G401 (cell line): ENCODE data around the gene TBC1D24. TPM values are rescaled to one million over a fixed set of nuclear protein-coding genes. Genes with fewer than 3 reads are reported as not detected.
"Not testable (repeated sequence)": the region's sequence is repeated elsewhere in the genome, so short reads cannot be mapped to it uniquely, and the experiment has no call there.

Experiments
- DNase-seq: peaks from one replicate; pipeline ENCODE4 v3.0.0-alpha.2; 2015; ENCODE audit warnings: low spot score
- in situ Hi-C: cut with HindIII; loops from 2 replicates; pipeline ENCODE4 v1.10.0; 2016; ENCODE audit warnings: low sequenced_read_pairs, mixed read lengths
- total RNA-seq: library from RNA; depleted of rRNA; stranded (reverse); fragments of >200 nt; shearing (Covaris generic); gene quantifications from 2 replicates; pipeline ENCODE4 v1.2.3, GENCODE V29; 2014; rRNA removed

TBC1D24 gene
- total RNA-seq, 1 experiment from 2014 or later, result 13.0 TPM

GRCh38 chr16:2537451-2538379, 62.8 kb downstream of the TBC1D24 start, which contains the start of gene PDPK1:
PDPK1 (plus strand) TSS chr16:2538021; CDS start chr16:2538113, 92 bp downstream.
- DNase-seq, result peak; percentile 95

GRCh38 chr16:2539192-2539844, 64.4 kb downstream of the TBC1D24 start:
- in situ Hi-C loops, DNase-seq: not testable (repeated sequence)

More at GRCh38 chr16:2537451-2538379, 62.8 kb downstream of the TBC1D24 start, which contains the start of gene PDPK1:
- in situ Hi-C loops, result no loop called here

- peak; percentile 57 for DNase-seq
These were observed 65.0 kb downstream of the TBC1D24 start for GRCh38 chr16:2539845-2540458.

GRCh38 chr16:2540912-2541311, 66.0 kb downstream of the TBC1D24 start:
- DNase-seq, in situ Hi-C loops: not testable (repeated sequence)

More at GRCh38 chr16:2539845-2540458, 65.0 kb downstream of the TBC1D24 start:
- in situ Hi-C loops, result not testable (repeated sequence)

GRCh38 chr16:2541409-2541808, 66.5 kb downstream of the TBC1D24 start:
- in situ Hi-C loops, DNase-seq: not testable (repeated sequence)

DNA sequence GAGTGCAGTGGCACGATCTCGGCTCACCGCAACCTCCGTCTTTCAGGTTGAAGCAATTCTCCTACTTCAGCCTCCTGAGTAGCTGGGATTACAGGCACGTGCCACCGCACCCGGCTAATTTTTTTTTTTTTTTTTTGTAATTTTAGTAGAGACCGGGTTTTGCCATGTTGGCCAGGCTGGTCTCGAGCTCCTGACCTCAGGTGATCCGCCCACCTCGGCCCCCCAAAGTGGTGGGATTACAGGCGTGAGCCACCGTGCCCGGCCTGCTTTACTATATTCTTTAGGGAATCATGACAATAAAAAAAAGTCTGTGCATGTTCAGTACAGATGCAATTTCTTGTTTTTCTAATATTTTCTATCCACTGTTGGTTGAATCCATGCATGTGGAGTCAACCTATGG, 68.8 kb downstream of the TBC1D24 start:
- in situ Hi-C loops, DNase-seq: not testable (repeated sequence)

DNA sequence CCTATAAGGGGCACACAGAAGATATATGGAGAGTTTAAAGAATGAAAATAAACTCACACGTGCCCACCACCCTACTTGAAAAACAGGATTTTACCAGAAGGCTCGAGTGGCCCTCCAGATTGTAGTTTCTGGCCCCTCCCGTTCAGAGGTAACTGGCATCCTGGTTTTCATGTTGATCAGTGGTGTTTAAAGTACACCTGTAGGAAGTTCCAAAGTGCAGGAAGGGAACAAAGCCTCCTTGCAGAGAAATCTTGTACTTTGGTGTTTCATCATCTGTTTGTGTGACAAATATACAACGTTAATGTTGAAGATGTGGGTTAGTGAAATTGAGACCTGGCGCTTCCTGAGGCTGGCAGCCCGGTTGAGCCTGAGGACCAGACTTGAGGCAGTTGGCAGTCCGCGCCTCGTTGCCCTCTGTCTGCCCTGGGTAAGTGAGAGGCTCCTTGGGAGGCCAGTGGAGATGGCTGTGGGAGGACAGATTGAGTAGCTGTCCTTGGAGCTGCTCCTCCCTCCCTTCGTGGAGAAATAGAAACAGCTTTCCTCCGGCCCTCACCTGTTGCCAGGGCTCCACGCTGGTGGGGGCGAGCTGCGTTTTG, 75.5 kb downstream of the TBC1D24 start:
- DNase-seq, in situ Hi-C loops: not testable (repeated sequence)

- in situ Hi-C loops, DNase-seq: not testable (repeated sequence)
These were observed 76.5 kb downstream of the TBC1D24 start for GRCh38 chr16:2551420-2551889.

GRCh38 chr16:2554709-2555425, 79.9 kb downstream of the TBC1D24 start:
- DNase-seq, in situ Hi-C loops: not testable (repeated sequence)

Other genes starting within 250 kb of the TBC1D24 start
- gene DNASE1L2, start 238.7 kb upstream of the TBC1D24 start, total RNA-seq, result 0.20 and 0.62 TPM in 2 replicates
- 52.9 and 71.9 TPM in 2 replicates for gene ECI1, start 223.5 kb upstream of the TBC1D24 start, total RNA-seq
- 145 and 179 TPM in 2 replicates for gene RNPS1, start 207.0 kb upstream of the TBC1D24 start, total RNA-seq
- 4.9 and 9.5 TPM in 2 replicates for gene ABCA3, start 134.4 kb upstream of the TBC1D24 start, total RNA-seq
- 48.2 and 62.1 TPM in 2 replicates for gene CCNF, start 45.7 kb upstream of the TBC1D24 start, total RNA-seq
- 42.8 and 49.9 TPM in 2 replicates for gene TEDC2, start 15.0 kb upstream of the TBC1D24 start, total RNA-seq
- 2.0 and 4.4 TPM in 2 replicates for gene NTN3, start 3.8 kb upstream of the TBC1D24 start, total RNA-seq
- 17.4 and 41.8 TPM in 2 replicates for gene ATP6V0C, start 38.8 kb downstream of the TBC1D24 start, total RNA-seq
- gene AMDHD2, start 45.2 kb downstream of the TBC1D24 start, total RNA-seq, result 75.0 and 86.2 TPM in 2 replicates
- 1.4 TPM in 1 of 2 replicates, not detected in the other for gene CEMP1, start 56.3 kb downstream of the TBC1D24 start, total RNA-seq
- 8.4 and 14.7 TPM in 2 replicates for gene PDPK1, start 62.9 kb downstream of the TBC1D24 start, total RNA-seq
- gene KCTD5, start 207.4 kb downstream of the TBC1D24 start, total RNA-seq, result 88.2 and 89.7 TPM in 2 replicates
- 1.2 and 1.4 TPM in 2 replicates for gene PRSS27, start 245.1 kb downstream of the TBC1D24 start, total RNA-seq